SK-N-SH (cell line): ENCODE measurements around the gene CDH4. TPM values are rescaled to one million over a fixed set of nuclear protein-coding genes. Genes with fewer than 3 reads are reported as not detected.

Source experiments
- CTCF ChIA-PET: fragments of 300-600, 350-600 bp; formaldehyde crosslinking; extraction: SDS; loops from one replicate; lab custom pipeline; 2021; lab: Yijun Ruan, JAX
- POLR2A ChIA-PET: fragments of 350-600 bp; sonication (Branson Sonifier 250); formaldehyde crosslinking; extraction: SDS; loops from one replicate; lab custom pipeline; 2020; ENCODE audit warnings: antibody characterized with exemption, inconsistent platforms; lab: Yijun Ruan, JAX
- DNase-seq: peaks from one replicate; pipeline ENCODE4 v3.0.0; 2012
- H2AFZ ChIP-seq: fragments of 200-600 bp; sonication (generic); 2 replicates; pipeline ENCODE4 v1.8.1; 2016; ENCODE audit warnings: antibody characterized with exemption, mild to moderate bottlenecking, low read depth
- H3F3A ChIP-seq: fragments of 200-600 bp; sonication (generic); replicated peaks from 2 replicates; pipeline ENCODE3; 2016; ENCODE audit warnings: antibody characterized with exemption, mild to moderate bottlenecking; ENCODE audit not compliant: insufficient read depth
- H3K27ac ChIP-seq, 2 experiments: fragments of 200-500 bp in 1 of 2; fragments of 200-600 bp in 1 of 2; sonication (Bioruptor generic) in 1 of 2; sonication (generic), shearing (Covaris generic) in 1 of 2; 2 replicates each; pipeline versions ENCODE4 v1.5.1 to v1.6.1; 2014 to 2016; ENCODE audit warnings: low read depth in 2 of 2, inconsistent platforms in 1 of 2, low read length in 1 of 2, mild to moderate bottlenecking in 1 of 2, mixed read lengths in 1 of 2
- H3K27me3 ChIP-seq: fragments of 200-600 bp; sonication (generic), shearing (Covaris generic); 2 replicates; pipeline ENCODE4 v1.6.1; 2016; ENCODE audit warnings: mixed run types; ENCODE audit not compliant: insufficient read depth
- H3K36me3 ChIP-seq, 2 experiments: fragments of 200-500 bp in 1 of 2; fragments of 200-600 bp in 1 of 2; sonication (Bioruptor generic) in 1 of 2; sonication (generic) in 1 of 2; replicated peaks in 1 of 2; 2 replicates each; pipeline versions ENCODE3 to v1.5.1; 2014 to 2016; ENCODE audit warnings: low read length in 1 of 2, mild to moderate bottlenecking in 1 of 2; ENCODE audit not compliant: insufficient read depth in 2 of 2, control insufficient read depth in 1 of 2
- H3K4me1 ChIP-seq, 2 experiments: fragments of 200-500 bp in 1 of 2; fragments of 200-600 bp in 1 of 2; sonication (Bioruptor generic) in 1 of 2; sonication (generic), shearing (Covaris generic) in 1 of 2; 2 replicates each; pipeline versions ENCODE4 v1.5.1 to v1.6.1; 2014 to 2016; ENCODE audit warnings: low read depth in 1 of 2, low read length in 1 of 2, mixed run types in 1 of 2; ENCODE audit not compliant: insufficient read depth in 2 of 2, control insufficient read depth in 1 of 2
- H3K4me2 ChIP-seq: fragments of 200-600 bp; sonication (generic), shearing (Covaris generic); 2 replicates; pipeline ENCODE4 v1.6.1; 2017; ENCODE audit warnings: mixed run types
- H3K4me3 ChIP-seq, 2 experiments: fragments of 200-500 bp in 1 of 2; fragments of 200-600 bp in 1 of 2; sonication (Bioruptor generic) in 1 of 2; sonication (generic), shearing (Covaris generic) in 1 of 2; 2 replicates each; pipeline versions ENCODE4 v1.5.1 to v1.8.1; 2014 to 2016; ENCODE audit warnings: low read depth in 2 of 2, inconsistent platforms in 1 of 2, low read length in 1 of 2, mild to moderate bottlenecking in 1 of 2, mixed read lengths in 1 of 2, moderate library complexity in 1 of 2
- H3K79me2 ChIP-seq: fragments of 200-600 bp; sonication (generic); 2 replicates; pipeline ENCODE4 v1.8.1; 2017; ENCODE audit warnings: mild to moderate bottlenecking; ENCODE audit not compliant: insufficient read depth
- H3K9ac ChIP-seq: fragments of 200-600 bp; sonication (generic); 2 replicates; pipeline ENCODE4 v1.6.1; 2017; ENCODE audit warnings: mixed run types
- H3K9me2 ChIP-seq: fragments of 200-600 bp; sonication (generic); 2 replicates; pipeline ENCODE4 v1.6.1; 2017; ENCODE audit warnings: mixed run types
- H3K9me3 ChIP-seq: fragments of 200-600 bp; sonication (generic); 2 replicates; pipeline ENCODE4 v1.6.1; 2017; ENCODE audit warnings: mixed run types, mild to moderate bottlenecking, moderate library complexity
- H4K20me1 ChIP-seq: fragments of 200-600 bp; sonication (generic); 2 replicates; pipeline ENCODE4 v1.6.1; 2017; ENCODE audit warnings: mild to moderate bottlenecking, mixed run types; ENCODE audit not compliant: insufficient read depth
- CHD2 ChIP-seq: fragments of 150-350 bp; IDR thresholded peaks from 2 replicates; pipeline ENCODE4 v1.6.1; 2018; ENCODE audit warnings: low read length; ENCODE audit not compliant: partially characterized antibody
- EP300 ChIP-seq, 2 experiments: IDR thresholded peaks; 2 replicates each; pipeline versions ENCODE4 v1.4.0 to v1.6.1; 2012; ENCODE audit warnings: borderline replicate concordance in 1 of 2, low read depth in 1 of 2, low read length in 1 of 2
- EZH2phosphoT487 ChIP-seq: fragments of 200-600 bp; sonication (generic); IDR thresholded peaks from 2 replicates; pipeline ENCODE4 v1.6.1; 2017; ENCODE audit warnings: low read depth, mixed run types, mild to moderate bottlenecking, antibody characterized with exemption, moderate library complexity, borderline replicate concordance
- FOSL2 ChIP-seq: IDR thresholded peaks from 2 replicates; pipeline ENCODE4 v1.4.0; 2012; ENCODE audit warnings: low read depth, mild to moderate bottlenecking, moderate library complexity, borderline replicate concordance
- FOXJ3 ChIP-seq: sonication (generic); formaldehyde crosslinking; IDR thresholded peaks from 2 replicates; pipeline ENCODE4 v1.5.1; 2020; ENCODE audit warnings: mild to moderate bottlenecking, missing genetic modification reagents
- GABPA ChIP-seq: IDR thresholded peaks from 2 replicates; pipeline ENCODE4 v1.4.0; 2012; ENCODE audit warnings: low read depth, mild to moderate bottlenecking
- NRF1 ChIP-seq: IDR thresholded peaks from 2 replicates; pipeline ENCODE4 v1.6.1; 2012; ENCODE audit warnings: low read depth, mild to moderate bottlenecking, low read length
- PBX3 ChIP-seq: IDR thresholded peaks from 2 replicates; pipeline ENCODE4; 2012
- RAD21 ChIP-seq: IDR thresholded peaks from 2 replicates; pipeline ENCODE4 v1.6.1; 2012; ENCODE audit warnings: mild to moderate bottlenecking, low read length
- RFX5 ChIP-seq: IDR thresholded peaks from 2 replicates; pipeline ENCODE4 v1.6.1; 2012; ENCODE audit warnings: mild to moderate bottlenecking, improper control_type of control experiment, low read length
- RXRA ChIP-seq: IDR thresholded peaks from 2 replicates; pipeline ENCODE4 v1.4.0; 2012; ENCODE audit warnings: low read depth, mild to moderate bottlenecking, borderline replicate concordance
- SMC3 ChIP-seq: IDR thresholded peaks from 2 replicates; pipeline ENCODE4 v1.6.1; 2012; ENCODE audit warnings: low read depth, low read length, improper control_type of control experiment
- TAF1 ChIP-seq: IDR thresholded peaks from 2 replicates; pipeline ENCODE4 v1.6.1; 2012; ENCODE audit warnings: low read depth, mild to moderate bottlenecking, low read length, moderate library complexity, borderline replicate concordance
- TCF12 ChIP-seq: IDR thresholded peaks from 2 replicates; pipeline ENCODE4 v1.4.0; 2012
- TEAD4 ChIP-seq: IDR thresholded peaks from 2 replicates; pipeline ENCODE4 v1.4.0; 2012; ENCODE audit warnings: mild to moderate bottlenecking, borderline replicate concordance; ENCODE audit not compliant: insufficient read depth
- USF1 ChIP-seq: IDR thresholded peaks from 2 replicates; pipeline ENCODE4 v1.4.0; 2012; ENCODE audit warnings: low read depth, borderline replicate concordance
- ZBTB33 ChIP-seq: IDR thresholded peaks from 2 replicates; pipeline ENCODE4 v1.4.0; 2012; ENCODE audit warnings: low read depth, borderline replicate concordance
- WGBS: methylation state at CpG from one replicate; pipeline ENCODE4 v1.1.6; 2017; ENCODE audit warnings: low lambda C conversion rate; 5-methylcytosine and 5-hydroxymethylcytosine counted together
- polyA plus RNA-seq, 3 experiments: library from polyadenylated mRNA; depleted of rRNA; stranded (reverse); fragments of >200 nt; gene quantifications; 2 replicates each; pipeline ENCODE4 v1.2.3, GENCODE V29; 2012
- TF ChIP-seq, protein P1 (sequence below): IDR thresholded peaks from 2 replicates; pipeline ENCODE4 v1.4.0; 2012; ENCODE audit warnings: low read depth
- TF ChIP-seq, protein P2 (sequence below): fragments of 150-350 bp; IDR thresholded peaks from 2 replicates; pipeline ENCODE4 v1.6.1; 2017; ENCODE audit warnings: antibody characterized with exemption, low read length, low read depth, borderline replicate concordance

CDH4 gene
- polyA plus RNA-seq, 1 of the 3 experiments (the other 2 are of a cell fraction): not detected

GRCh38 chr20:61510778-61511330 lies 258.8 kb downstream of the CDH4 start:
- H3K9me3 ChIP-seq: no peaks in the 10 kb centered on the region
- TF ChIP-seq SMC3 (no peak), RAD21 (no peak), CHD2 (no peak), GABPA (no peak), RXRA (no peak), ZBTB33 (no peak), FOXJ3 (CRISPR knock-in tag) (no peak), TCF12 (no peak), USF1 (no peak), TEAD4 (no peak), EZH2phosphoT487 (no peak), FOSL2 (no peak), NRF1 (no peak), RFX5 (no peak), EP300 (IDR thresholded peaks at IDR 0.05; ENCODE audit: borderline replicate concordance in 1 of 2, low read depth in 1 of 2, low read length in 1 of 2) (no peak), TAF1 (no peak), PBX3 (no peak)
- TF ChIP-seq, protein P1, sequence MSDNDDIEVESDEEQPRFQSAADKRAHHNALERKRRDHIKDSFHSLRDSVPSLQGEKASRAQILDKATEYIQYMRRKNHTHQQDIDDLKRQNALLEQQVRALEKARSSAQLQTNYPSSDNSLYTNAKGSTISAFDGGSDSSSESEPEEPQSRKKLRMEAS: no peak
- TF ChIP-seq, protein P2, sequence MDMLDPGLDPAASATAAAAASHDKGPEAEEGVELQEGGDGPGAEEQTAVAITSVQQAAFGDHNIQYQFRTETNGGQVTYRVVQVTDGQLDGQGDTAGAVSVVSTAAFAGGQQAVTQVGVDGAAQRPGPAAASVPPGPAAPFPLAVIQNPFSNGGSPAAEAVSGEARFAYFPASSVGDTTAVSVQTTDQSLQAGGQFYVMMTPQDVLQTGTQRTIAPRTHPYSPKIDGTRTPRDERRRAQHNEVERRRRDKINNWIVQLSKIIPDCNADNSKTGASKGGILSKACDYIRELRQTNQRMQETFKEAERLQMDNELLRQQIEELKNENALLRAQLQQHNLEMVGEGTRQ: no peak
- TF ChIP-seq, all 33 proteins: peak for 0
- Histone ChIP-seq H3K4me1 (no peaks in the 10 kb centered on the region), H3K9me2 (no peaks in the 10 kb centered on the region), H4K20me1 (no peaks in the 10 kb centered on the region), H2AFZ (no peak overlapping the region), H3K36me3 (no peaks in the 10 kb centered on the region), H3K4me2 (no peak overlapping the region), H3K27me3 (no peaks in the 10 kb centered on the region), H3K27ac (no peak overlapping the region), H3F3A (no peaks in the 10 kb centered on the region), H3K4me3 (no peak overlapping the region), H3K9ac (no peak overlapping the region), H3K79me2 (no peaks in the 10 kb centered on the region)
- DNase-seq: no peak
- CTCF ChIA-PET: no interaction called here
- WGBS: 70% methylated on average over 7 of the region's 7 CpGs
- POLR2A ChIA-PET: no interaction called here
